ENCODE results near the gene UST.
A peak's percentile ranks its signal among the peaks of the same experiment; 100 is the strongest.

Gene UST

GRCh38 chr6:148808786-148809304 is 62.0 kb downstream of the UST start:
- no peak for DNase-seq

DNA sequence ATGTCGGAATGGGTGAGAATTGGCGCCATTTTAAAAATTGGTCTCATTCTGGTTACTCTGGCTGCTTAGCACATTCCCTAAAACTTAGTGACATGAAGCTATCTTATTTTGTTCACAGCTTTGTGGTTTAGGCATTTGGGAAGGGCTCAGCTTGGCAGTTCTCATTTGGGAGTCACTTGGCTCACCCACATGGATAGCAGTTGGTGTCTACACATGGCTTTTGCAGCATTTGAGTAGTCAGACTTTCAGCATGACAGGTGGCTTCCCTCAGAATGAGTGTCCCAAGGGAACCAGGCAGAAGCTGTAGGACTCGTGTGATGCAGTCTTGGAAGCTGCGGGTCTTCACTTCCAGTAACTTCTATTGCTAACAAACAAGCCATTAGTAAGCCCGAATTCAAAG is 64.6 kb downstream of the UST start:
- DNase-seq = no peak

DNA sequence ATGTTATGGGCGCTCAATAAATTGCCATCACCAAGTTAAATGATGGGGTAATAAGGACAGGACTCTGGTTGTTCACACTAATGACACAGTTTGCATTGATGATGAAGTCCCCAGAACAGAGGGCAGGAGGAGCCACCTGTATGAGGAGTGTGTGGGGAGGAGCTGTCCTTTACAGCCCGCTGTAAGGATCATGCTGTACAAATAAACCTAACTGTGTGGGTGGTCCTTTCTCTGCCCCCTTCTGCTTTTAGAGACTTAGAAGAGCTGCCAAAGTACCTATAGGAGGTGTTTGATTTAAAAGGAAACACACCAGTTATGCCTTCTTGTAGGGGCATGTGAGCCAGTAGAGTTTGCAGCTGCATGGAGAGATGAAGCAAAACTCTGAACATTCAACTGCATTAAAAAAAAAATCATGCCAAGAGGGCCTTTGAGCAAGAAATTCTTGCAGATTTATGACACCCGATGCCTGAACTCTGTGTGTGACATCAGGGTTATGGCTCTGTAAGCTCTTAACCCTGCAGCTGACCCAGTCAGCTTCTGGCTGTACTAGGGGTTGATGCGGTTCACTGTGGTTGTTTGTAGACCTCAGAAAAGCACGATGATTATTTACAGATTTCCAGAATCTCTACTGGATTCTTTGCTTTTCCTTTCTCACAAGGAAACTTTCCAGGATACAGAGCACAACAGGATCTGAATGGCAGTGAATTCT is 67.4 kb downstream of the UST start:
- DNase-seq = no peak

- DNase-seq = no peak
Observed at GRCh38 chr6:148814869-148815268, 68.0 kb downstream of the UST start.

DNA sequence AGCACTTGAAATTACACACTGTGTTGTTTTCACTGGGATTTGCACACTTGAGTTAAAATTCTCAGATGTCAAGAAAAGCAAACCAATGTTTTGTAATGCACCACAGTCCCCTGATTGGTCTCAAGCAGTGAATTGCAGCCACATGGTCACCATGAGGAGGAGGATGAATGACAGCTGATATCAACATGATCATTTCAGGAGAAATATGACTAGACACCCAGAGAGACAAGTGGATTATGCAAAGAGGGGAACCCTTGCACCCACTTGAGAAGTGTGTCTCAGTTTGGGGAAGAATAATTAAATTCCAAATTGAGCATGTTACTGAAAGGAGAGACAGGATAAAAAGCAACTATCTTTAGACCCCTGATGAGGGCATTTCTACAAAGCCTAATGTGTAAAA is 69.3 kb downstream of the UST start:
- no peak for DNase-seq

GRCh38 chr6:148817689-148818088 is 70.9 kb downstream of the UST start:
- DNase-seq = no peak

DNA sequence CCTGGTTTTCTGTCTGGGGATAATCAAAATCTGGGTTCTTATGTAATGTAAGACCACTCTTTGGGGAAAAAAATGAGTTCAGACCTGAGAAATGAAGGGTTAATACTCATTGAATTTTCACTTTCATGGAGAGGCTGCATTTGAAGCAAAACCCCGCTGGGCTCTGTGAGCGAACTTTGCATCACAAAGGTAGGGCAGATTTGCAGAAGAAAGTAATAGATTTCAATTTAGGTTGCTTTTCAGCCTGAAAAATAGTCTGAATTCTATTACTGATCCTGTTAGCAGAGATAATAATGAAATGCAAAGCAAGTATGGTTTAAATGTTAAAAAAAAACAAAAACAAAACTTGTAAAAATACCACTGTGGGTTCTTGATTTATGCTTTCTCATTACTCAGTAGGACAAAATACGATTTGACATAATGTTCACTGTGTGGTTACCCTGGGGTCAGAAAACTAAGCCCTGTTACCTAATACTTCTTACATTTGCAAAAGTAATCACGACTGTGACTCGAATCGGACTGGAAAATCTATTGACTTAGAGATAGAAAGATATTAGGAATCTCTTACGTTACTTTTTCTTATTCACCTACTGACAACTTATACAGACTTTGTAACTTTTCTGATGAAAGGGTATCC is 72.2 kb downstream of the UST start:
- no peak for DNase-seq

GRCh38 chr6:148819852-148820251 is 73.0 kb downstream of the UST start:
- no peak for DNase-seq

DNA sequence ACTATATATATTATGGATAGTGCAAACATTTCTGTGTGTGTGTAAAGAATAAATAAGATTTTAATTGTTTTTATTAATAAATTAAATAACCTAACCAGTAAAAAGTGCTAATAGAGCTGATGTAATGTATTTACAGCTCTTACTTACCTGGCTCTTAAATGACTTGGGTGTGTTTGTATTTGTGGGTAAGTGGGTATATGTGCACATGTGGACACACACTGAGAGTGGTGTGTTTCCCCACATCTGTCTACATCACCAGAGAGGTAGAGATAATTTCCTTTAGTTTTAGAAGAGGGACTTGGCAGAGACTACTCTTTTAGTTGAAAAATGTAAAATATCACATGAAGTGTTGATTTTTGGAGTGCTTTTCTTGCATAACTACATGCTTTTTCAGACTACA is 76.0 kb downstream of the UST start:
- DNase-seq = no peak

DNA sequence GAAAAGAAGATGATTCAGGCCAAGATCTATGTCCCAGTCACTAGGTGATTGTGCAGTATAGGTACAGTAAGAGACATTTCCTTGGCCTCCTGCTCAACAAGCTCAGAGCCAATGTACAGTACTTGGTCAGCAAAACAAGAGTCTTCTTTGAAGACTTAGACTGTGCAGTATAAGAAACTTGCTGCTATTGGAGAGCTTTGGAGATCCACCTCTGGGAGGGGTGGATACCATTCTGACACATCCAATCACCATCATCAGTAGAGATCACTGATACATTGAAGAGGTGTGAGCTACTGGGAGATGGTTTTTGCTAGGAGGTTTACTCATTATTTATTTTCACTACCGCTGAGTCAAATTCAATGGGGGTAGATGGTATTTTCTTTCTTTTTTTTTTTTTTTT is 77.5 kb downstream of the UST start:
- DNase-seq = no peak

DNA sequence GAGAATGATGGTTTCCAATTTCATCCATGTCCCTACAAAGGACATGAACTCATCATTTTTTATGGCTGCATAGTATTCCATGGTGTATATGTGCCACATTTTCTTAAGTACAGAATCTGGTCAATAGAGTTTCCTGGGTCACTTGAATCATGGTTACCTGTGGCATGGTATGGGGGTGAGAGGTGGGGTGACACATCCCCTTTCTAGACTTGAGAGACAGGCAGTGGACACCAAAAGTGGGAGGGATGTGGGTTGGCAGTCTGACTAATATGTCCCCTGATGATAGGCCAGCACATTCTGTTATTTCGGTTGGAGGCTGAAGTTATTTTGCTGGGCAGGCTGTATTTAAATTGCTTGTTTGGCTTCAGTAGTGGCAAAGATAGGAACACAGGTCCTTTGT is 78.1 kb downstream of the UST start:
- no peak for DNase-seq

DNA sequence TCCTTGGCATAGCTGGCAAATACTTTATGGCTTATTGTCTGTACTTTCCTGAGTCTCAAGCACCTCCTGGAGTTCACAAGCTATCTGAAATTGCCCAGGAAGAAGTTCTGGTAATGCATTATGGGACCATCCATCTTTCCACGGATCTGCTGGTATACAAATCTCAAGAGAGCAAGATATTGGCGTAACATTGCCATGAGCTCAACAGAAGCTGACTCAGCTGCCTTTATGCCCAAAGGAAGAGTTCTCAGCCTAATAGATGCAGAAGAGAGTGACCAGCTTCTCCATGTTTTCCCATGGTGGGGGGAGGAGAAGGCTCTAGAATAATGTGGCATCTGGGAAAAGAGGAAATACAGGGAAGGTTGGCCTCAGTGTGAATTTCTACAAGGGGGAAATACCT is 78.7 kb downstream of the UST start:
- DNase-seq = no peak

GRCh38 chr6:148827416-148828045 is 80.7 kb downstream of the UST start:
- no peak for DNase-seq

GRCh38 chr6:148828047-148828446 is 81.2 kb downstream of the UST start:
- DNase-seq = no peak

DNA sequence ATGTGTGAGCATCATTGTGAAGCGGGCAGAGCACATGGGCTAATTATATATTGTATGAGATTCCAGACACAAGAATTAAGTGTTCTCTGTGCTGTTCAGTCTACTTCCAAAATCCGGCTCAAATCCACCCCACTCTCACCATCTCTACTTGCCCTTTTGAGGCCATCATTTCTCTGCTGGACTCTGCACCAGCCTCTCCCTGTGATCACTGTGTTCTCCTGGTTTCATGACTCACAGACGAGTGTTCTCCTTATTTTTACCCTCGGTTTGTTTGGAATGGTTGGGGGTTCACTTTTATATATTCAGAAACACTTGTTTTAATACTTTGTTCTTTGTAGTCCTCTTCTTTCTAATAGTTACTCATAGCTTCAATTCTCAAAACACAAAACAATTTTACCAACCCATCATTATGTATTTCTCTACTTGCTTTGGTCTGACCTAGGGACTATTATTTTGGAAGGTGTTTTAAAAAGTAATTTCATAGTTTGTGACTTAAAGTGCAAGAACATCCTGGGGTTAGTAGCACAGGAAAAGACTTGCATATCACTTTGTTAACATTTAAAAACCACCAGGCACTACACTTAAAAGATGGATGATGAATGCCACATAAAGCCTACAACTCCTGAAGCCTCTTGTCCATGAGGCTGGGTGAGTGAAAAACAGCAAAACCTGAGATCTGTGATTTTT is 82.7 kb downstream of the UST start:
- DNase-seq = no peak

- DNase-seq = no peak
Observed at GRCh38 chr6:148830614-148831013, 83.8 kb downstream of the UST start.

DNA sequence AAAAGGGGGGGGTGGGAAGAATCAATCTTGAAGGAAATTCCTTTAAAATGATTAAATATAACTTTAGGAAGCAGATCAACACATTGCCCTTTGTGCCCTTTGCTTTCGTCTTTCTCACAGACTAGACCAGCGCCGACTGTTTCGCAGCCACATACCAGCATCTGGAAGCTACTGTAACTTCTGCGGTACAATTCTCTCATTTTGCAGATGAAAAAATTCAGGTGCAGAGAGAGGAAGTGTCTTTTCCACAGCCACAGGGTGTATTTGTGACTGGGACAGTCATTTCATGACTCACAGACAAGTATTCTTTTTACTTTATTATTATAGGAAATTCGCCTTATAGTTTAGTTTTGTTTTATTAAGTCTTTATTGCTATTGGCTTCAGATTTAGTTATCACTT is 84.2 kb downstream of the UST start:
- peak; percentile 14 for DNase-seq

GRCh38 chr6:148831531-148831930 is 84.7 kb downstream of the UST start:
- DNase-seq = no peak

GRCh38 chr6:148835920-148836441 is 89.2 kb downstream of the UST start:
- no peak for DNase-seq

DNA sequence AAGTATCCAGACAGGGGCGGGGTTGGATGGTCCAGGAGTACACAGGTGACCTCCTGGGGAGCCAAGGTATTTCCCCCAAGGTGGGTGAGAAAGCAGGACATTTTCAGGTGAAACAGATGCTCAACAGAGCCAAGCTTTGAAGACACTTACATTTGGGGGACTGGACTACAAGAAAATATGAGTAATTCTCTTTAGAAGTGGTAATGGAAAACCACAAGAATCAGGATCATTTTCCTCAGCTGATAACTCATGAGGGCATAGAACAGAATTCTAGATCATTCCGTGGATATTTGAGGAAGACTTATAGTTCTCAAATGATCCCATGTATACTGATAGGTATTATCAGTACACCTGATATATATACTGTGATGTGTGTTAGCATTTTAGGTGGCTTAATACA is 89.9 kb downstream of the UST start:
- no peak for DNase-seq

DNA sequence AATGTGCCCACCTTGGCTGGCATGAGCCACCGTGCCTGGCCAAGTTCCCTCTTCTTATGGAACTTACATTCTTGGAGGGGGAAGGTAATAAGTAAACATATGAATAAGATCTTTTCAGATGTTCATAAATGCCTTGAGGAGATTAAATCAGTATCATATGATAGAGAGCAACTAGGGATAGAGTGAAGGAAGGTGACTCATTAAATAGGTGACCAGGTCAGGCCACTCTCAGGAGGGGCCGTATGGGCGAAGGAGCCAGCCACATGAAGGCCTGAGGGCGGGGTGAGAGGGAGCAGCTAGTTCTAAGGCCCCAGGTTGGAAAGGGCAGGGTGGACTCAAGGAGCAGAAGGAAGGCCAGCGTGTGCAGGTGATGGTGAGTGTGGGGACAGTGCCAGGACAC is 91.1 kb downstream of the UST start:
- DNase-seq = no peak

GRCh38 chr6:148839044-148839443 is 92.2 kb downstream of the UST start:
- no peak for DNase-seq

- DNase-seq = no peak
Observed at GRCh38 chr6:148840256-148840655, 93.4 kb downstream of the UST start.
